HG03045 (cell line): ENCODE results near the gene PSME4.
"Not testable (repeated sequence)": the region's sequence is repeated elsewhere in the genome, so short reads cannot be mapped to it uniquely, and the experiment has no call there.

Experiments used
- ATAC-seq: cut with Tn5 transposase; IDR thresholded peaks from one replicate; pipeline ENCODE4 v1.9.1; 2021; ENCODE audit warnings: mild to moderate bottlenecking, moderate library complexity; ENCODE audit not compliant: unreplicated experiment

The PSME4 gene

GRCh38 chr2:53851052-53851757 lies 119.6 kb downstream of the PSME4 start:
- ATAC-seq: not testable (repeated sequence)

- ATAC-seq: no peak
These were observed 122.7 kb downstream of the PSME4 start for GRCh38 chr2:53848062-53848461.

GRCh38 chr2:53843595-53843994 lies 127.2 kb downstream of the PSME4 start:
- no peak for ATAC-seq

GRCh38 chr2:53842891-53843290 lies 127.9 kb downstream of the PSME4 start:
- ATAC-seq: no peak

GRCh38 chr2:53841651-53842050 lies 129.1 kb downstream of the PSME4 start:
- ATAC-seq: not testable (repeated sequence)

GRCh38 chr2:53840580-53840979 lies 130.2 kb downstream of the PSME4 start:
- ATAC-seq: no peak

DNA sequence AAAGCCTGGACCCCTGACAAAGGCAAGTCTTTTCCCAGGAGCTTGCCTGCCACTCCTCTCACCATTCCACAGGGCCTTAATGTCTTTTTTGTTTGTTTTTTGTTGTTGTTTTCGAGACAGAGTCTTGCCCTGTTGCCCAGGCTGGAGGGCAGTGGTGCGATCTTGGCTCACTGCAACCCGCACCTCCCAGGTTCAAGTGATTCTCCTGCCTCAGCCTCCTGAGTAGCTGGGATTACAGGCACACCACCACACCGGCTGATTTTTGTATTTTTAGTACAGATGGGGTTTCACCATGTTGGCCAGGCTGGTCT lies 140.9 kb downstream of the PSME4 start:
- not testable (repeated sequence) for ATAC-seq

DNA sequence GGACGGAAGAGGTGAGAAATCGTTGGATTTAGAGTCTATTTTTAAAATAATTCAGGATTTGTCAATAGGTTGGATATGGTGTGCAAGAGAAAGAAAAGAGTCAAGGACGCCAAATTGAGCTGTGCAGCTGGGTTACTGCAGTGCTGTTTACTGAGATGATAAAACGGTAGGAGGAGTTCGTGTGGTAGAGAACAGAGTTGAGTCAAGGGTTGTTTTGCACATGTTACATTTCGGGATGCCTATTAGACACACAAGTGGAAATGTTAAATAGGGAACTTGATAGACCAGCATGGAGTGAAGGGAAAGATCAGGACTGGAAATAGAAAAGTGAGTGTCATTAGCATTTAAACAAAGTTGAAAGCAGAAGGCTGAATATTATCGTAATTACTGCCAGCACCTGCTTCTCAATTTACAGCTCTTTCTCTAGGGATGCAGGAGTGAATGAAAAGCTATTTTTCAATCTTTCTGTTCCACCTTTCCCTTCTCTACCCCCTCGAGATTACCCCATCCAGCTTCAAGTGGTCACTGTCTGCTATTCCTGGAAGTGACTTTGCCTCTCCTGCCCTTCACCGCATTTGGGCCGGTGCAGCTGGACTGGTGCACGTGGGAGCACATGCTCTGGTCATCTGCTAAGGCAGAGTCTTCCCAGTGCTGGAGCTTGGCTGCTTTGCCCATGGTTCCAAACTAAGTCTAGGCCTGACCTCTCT lies 141.4 kb downstream of the PSME4 start:
- no peak for ATAC-seq

DNA sequence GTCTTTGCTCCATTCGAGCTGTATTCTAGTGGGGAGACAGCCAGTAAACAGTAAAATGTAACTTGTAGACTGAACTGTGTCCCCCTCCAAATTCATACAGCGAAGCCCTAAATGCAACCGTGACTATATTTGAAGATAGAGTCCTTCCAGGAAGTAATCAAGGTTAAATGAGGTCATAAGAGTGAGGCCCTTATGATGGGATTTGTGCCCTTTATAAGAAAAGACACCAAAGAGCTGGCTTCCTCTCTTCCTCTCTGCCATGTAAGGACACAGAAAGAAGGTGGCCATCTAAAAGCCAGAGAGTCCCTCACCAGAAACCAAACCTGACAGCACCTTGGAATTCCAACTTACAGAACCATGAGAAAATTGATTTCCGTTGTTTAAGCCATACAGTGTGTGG lies 142.5 kb downstream of the PSME4 start:
- no peak for ATAC-seq

GRCh38 chr2:53827398-53828175 lies 143.2 kb downstream of the PSME4 start:
- ATAC-seq: no peak

- ATAC-seq: no peak
These were observed 144.0 kb downstream of the PSME4 start for GRCh38 chr2:53826587-53827397.

DNA sequence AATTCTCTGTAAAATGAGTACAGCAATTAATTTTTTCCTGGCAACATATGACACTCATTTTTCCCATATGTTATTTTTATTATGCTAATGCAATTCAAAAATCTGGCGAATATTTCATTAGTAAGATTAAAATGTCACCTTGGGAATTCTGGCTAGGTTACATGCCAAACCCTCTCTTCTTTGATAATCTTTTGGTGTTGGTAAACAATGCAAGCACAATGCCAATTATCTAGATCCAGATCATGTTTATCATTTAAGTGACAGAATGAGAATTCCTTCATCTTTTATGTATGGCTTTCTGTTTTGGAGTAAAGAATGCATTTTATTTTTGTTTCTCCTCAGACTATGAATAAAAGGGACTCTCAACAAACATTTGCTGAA lies 144.8 kb downstream of the PSME4 start:
- no peak for ATAC-seq

DNA sequence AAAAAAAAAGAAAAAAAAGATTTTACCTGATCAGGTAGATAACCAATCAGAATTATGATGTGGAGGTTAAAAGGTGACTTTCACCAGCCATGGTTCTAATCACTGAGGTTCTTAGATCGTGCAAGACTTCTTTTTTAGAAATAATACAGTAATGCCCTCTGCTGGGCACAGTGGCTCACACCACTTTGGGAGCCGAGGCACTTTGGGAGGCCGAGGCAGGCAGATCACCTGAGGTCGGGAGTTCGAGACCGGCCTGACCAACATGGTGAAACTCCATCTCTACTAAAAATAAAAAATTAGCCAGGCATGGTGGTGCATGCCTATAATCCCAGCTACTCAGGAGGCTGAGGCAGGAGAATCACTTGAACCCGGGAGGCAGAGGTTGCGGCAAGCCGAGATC lies 147.2 kb downstream of the PSME4 start:
- ATAC-seq: not testable (repeated sequence)

DNA sequence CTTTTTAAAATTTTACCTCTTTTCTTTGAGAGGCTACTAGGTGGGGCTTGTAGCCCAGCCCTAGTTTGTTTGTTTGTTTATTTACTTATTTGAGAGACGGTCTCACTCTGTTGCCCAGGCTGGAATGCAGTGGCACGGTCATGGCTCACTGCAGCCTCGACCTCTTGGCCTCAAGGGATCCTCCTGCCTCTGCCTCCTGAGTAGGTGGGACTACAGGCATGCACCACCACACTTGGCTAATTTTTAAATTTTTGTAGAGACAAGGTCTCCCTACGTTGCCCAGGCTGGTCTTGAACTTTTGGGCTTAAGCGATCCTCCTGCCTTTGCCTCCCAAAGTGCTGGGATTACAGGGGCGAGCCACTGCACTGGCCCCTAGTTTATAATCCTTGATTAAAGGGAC lies 149.0 kb downstream of the PSME4 start:
- no peak for ATAC-seq

GRCh38 chr2:53820711-53821110 lies 150.1 kb downstream of the PSME4 start:
- no peak for ATAC-seq

GRCh38 chr2:53820048-53820447 lies 150.7 kb downstream of the PSME4 start:
- ATAC-seq: no peak

- no peak for ATAC-seq
These were observed 151.2 kb downstream of the PSME4 start for GRCh38 chr2:53819634-53820033.

DNA sequence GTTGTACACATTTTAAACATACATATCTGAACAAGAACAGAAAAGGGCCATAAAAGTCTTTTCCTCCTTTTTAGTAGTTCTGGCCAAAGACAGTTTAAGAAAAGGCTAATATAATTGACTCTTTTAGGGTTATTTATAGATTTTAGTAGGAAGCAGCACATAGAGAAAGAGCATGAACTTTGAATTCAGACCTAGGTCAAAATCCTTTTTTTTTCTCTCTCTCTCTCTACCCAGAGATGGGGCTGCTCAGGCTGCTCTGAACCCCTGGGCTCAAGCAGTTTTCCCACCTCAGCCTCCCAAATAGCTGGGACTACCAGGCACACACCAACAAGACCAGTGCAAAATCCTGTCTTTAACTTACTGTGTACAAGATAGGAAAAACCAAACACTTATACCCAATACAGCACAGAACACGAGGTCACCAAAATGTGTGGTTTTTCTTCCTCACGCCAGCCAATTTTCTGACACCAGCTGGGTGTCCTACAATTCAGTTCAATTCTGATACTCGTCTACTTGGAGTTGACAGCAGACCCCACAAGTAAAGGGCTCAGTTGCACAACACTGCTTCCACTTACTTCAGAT lies 151.8 kb downstream of the PSME4 start:
- no peak for ATAC-seq
